ENCODE data around the gene TIMP2. TPM values are rescaled to one million over a fixed set of nuclear protein-coding genes. Genes with fewer than 3 reads are reported as not detected.

The TIMP2 gene
- polyA plus RNA-seq, 1 donor from 2014 or later: 25.6 TPM

GRCh38 chr17:78947235-78948149 is 22.3 kb upstream of the TIMP2 start:
- no peak overlapping the region for H3K9ac ChIP-seq (ENCODE audit: low read length)
- no peaks in the 10 kb centered on the region for H3K36me3 ChIP-seq (ENCODE audit: insufficient read depth, low read length)
- no peak overlapping the region for H3K4me3 ChIP-seq (ENCODE audit: low read length)
- H4K20me1 ChIP-seq (ENCODE audit: insufficient read depth): no peaks in the 10 kb centered on the region
- H3K9me2 ChIP-seq (ENCODE audit: insufficient read depth, low read length): no peaks in the 10 kb centered on the region
- H3F3A ChIP-seq (ENCODE audit: insufficient read depth, low read length, poor library complexity, severe bottlenecking): no peaks in the 10 kb centered on the region
- no peaks in the 10 kb centered on the region for H3K79me2 ChIP-seq (replicated peaks; ENCODE audit: insufficient read depth, low read length)
- H2AFZ ChIP-seq (ENCODE audit: low read depth, low read length): no peak overlapping the region
- H3K4me2 ChIP-seq (ENCODE audit: low read length): no peak overlapping the region
- no peak overlapping the region for H3K27ac ChIP-seq (ENCODE audit: low read length)
- TF ChIP-seq EZH2 (IDR thresholded peaks at IDR 0.05; ENCODE audit: borderline replicate concordance, insufficient read depth, low read length, poor library complexity, severe bottlenecking): no peak
- TF ChIP-seq POLR2AphosphoS5 (IDR thresholded peaks at IDR 0.05): no peak
- TF ChIP-seq EP300 (conservative IDR thresholded peaks at IDR 0.05; ENCODE audit: poor library complexity, severe bottlenecking): no peak
- no peak for TF ChIP-seq CTCF (IDR thresholded peaks at IDR 0.05; ENCODE audit: poor library complexity, severe bottlenecking)
- TF ChIP-seq MXI1 (conservative IDR thresholded peaks at IDR 0.05; ENCODE audit: poor library complexity, severe bottlenecking): no peak
- no peak for TF ChIP-seq SMC3 (conservative IDR thresholded peaks at IDR 0.05; ENCODE audit: poor library complexity)
- no peak for TF ChIP-seq REST (IDR thresholded peaks at IDR 0.05; ENCODE audit: borderline replicate concordance)
- TF ChIP-seq TAF1 (IDR thresholded peaks at IDR 0.05; ENCODE audit: low read depth): no peak
- TF ChIP-seq RAD21 (conservative IDR thresholded peaks at IDR 0.05): no peak
- peaks cover 4% of the 10 kb centered on the region for H3K9me3 ChIP-seq (ENCODE audit: low read length)
- H3K27me3 ChIP-seq (ENCODE audit: insufficient read depth, low read depth, low read length): no peaks in the 10 kb centered on the region

- Histone ChIP-seq H3K9me2 (ENCODE audit: insufficient read depth, low read length) (no peaks in the 10 kb centered on the region), H3K79me2 (replicated peaks; ENCODE audit: insufficient read depth, low read length) (no peaks in the 10 kb centered on the region), H3K27ac (ENCODE audit: low read length) (no peak overlapping the region), H3F3A (ENCODE audit: insufficient read depth, low read length, poor library complexity, severe bottlenecking) (no peaks in the 10 kb centered on the region), H3K4me2 (ENCODE audit: low read length) (no peak overlapping the region), H3K9me3 (ENCODE audit: low read length) (peaks cover 4% of the 10 kb centered on the region), H3K9ac (ENCODE audit: low read length) (no peak overlapping the region), H3K27me3 (ENCODE audit: insufficient read depth, low read depth, low read length) (no peaks in the 10 kb centered on the region), H3K36me3 (ENCODE audit: insufficient read depth, low read length) (no peaks in the 10 kb centered on the region), H3K4me3 (ENCODE audit: low read length) (no peak overlapping the region), H2AFZ (ENCODE audit: low read depth, low read length) (no peak overlapping the region), H4K20me1 (ENCODE audit: insufficient read depth) (no peaks in the 10 kb centered on the region)
- no peak for TF ChIP-seq CTCF (IDR thresholded peaks at IDR 0.05; ENCODE audit: poor library complexity, severe bottlenecking)
- TF ChIP-seq EZH2 (IDR thresholded peaks at IDR 0.05; ENCODE audit: borderline replicate concordance, insufficient read depth, low read length, poor library complexity, severe bottlenecking): no peak
- TF ChIP-seq MXI1 (conservative IDR thresholded peaks at IDR 0.05; ENCODE audit: poor library complexity, severe bottlenecking): no peak
Observed at GRCh38 chr17:78946631-78947030, 21.4 kb upstream of the TIMP2 start.
